ENCODE data around the gene PEX3. TPM values are rescaled to one million over a fixed set of nuclear protein-coding genes. Genes with fewer than 3 reads are reported as not detected.

Gene PEX3
- total and polyA plus RNA-seq, 10 of the 15 experiments (the other 5 are each of a cell fraction or from before 2014, with no cell fraction given): 18.6 to 70.7 (median 38.6) TPM

DNA sequence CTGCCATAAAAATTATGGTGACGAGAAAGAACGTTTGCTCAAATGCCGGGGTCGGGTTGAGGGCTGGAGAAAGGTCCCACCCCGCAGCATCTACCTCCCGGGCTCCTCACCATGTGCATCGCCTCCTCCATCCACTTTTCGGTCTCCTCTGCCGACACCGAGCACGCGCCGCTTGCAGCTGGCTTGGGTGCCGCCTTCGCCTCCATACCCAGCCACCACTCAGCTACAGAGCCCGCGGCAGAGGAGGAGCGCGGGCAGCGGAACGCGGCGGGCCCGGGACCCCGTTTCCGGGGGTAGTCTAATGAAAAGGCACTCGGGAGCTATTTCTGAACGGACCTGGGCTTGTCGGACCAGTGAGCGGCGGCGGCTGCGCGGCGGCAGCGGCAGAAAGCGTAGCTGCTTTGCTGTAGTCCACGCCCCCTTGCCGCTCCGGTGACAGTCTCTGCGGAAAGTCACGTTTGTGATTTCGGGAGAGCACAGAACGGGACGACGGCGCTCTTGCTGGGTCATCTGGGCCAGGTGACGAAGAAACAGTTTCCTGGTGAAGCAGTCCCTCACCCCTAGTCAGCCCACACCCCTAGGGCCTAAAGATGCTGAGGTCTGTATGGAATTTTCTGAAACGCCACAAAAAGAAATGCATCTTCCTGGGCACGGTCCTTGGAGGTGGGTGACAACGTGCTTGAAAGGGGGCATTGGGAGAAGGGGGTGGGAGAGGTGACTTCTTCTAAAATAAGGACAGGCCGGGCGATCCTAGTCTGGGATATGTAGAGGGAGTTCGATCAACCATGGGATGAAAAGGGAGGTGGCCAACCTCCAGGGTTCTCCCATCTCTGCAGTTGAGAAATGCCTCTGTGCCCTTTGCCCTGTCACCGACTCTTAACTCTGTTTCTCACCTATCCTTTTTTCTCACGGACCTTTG, at the start of gene PEX3, which contains the start of gene ADAT2 (continued):
- TF ChIP-seq IKZF2 (IDR thresholded peaks at IDR 0.05) (peak; percentile 14 to 35; a peak in 1 of 4 replicates), SMAD5 (IDR thresholded peaks at IDR 0.05; ENCODE audit: low read depth) (peak; percentile 75; the same call in 1 of the 2 replicates), YY1 (IDR thresholded peaks at IDR 0.05; ENCODE audit: low read depth, low read length) (peak; percentile 93), POU2F2 (IDR thresholded peaks at IDR 0.05; ENCODE audit: borderline replicate concordance, low read depth, low read length) (peak; percentile 89; the same call in 2 of the 3 replicates), ETV6 (conservative IDR thresholded peaks at IDR 0.05 in 1 of 2, IDR thresholded peaks at IDR 0.05 in 1 of 2; ENCODE audit: borderline replicate concordance in 1 of 2, low read depth in 1 of 2) (peak in 1 of 2 experiments; percentile 77; a peak in 1 of 4 replicates), SREBF1 (IDR thresholded peaks at IDR 0.05; ENCODE audit: low read length) (no peak; the same call in 1 of the 2 replicates), HDAC2 (IDR thresholded peaks at IDR 0.05) (no peak), HDGF (IDR thresholded peaks at IDR 0.05) (peak; percentile 40; the same call in 1 of the 2 replicates), ZNF622 (IDR thresholded peaks at IDR 0.05) (no peak), RBBP5 (conservative IDR thresholded peaks at IDR 0.05) (peak; percentile 63; the same call in 1 of the 2 replicates), SMC3 (IDR thresholded peaks at IDR 0.05; ENCODE audit: borderline replicate concordance, low read length) (peak; percentile 5; the same call in 1 of the 2 replicates), SMAD1 (IDR thresholded peaks at IDR 0.05; ENCODE audit: low read depth, partially characterized antibody) (no peak), NR2C1 (IDR thresholded peaks at IDR 0.05) (peak; percentile 61), MLLT1 (IDR thresholded peaks at IDR 0.05) (peak; percentile 61; the same call in 1 of the 2 replicates), KAT2A (conservative IDR thresholded peaks at IDR 0.05; ENCODE audit: control insufficient read depth, low read depth, low read length) (no peak), SIX5 (IDR thresholded peaks at IDR 0.05; ENCODE audit: low read depth, low read length, severe bottlenecking) (peak; percentile 75), CREB1 (IDR thresholded peaks at IDR 0.05; ENCODE audit: low read depth) (peak; percentile 90)
- TF ChIP-seq, protein P1, sequence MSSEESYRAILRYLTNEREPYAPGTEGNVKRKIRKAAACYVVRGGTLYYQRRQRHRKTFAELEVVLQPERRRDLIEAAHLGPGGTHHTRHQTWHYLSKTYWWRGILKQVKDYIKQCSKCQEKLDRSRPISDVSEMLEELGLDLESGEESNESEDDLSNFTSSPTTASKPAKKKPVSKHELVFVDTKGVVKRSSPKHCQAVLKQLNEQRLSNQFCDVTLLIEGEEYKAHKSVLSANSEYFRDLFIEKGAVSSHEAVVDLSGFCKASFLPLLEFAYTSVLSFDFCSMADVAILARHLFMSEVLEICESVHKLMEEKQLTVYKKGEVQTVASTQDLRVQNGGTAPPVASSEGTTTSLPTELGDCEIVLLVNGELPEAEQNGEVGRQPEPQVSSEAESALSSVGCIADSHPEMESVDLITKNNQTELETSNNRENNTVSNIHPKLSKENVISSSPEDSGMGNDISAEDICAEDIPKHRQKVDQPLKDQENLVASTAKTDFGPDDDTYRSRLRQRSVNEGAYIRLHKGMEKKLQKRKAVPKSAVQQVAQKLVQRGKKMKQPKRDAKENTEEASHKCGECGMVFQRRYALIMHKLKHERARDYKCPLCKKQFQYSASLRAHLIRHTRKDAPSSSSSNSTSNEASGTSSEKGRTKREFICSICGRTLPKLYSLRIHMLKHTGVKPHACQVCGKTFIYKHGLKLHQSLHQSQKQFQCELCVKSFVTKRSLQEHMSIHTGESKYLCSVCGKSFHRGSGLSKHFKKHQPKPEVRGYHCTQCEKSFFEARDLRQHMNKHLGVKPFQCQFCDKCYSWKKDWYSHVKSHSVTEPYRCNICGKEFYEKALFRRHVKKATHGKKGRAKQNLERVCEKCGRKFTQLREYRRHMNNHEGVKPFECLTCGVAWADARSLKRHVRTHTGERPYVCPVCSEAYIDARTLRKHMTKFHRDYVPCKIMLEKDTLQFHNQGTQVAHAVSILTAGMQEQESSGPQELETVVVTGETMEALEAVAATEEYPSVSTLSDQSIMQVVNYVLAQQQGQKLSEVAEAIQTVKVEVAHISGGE (CRISPR knock-in tag; IDR thresholded peaks at IDR 0.05): peak; percentile 98
- TF ChIP-seq, protein P2, sequence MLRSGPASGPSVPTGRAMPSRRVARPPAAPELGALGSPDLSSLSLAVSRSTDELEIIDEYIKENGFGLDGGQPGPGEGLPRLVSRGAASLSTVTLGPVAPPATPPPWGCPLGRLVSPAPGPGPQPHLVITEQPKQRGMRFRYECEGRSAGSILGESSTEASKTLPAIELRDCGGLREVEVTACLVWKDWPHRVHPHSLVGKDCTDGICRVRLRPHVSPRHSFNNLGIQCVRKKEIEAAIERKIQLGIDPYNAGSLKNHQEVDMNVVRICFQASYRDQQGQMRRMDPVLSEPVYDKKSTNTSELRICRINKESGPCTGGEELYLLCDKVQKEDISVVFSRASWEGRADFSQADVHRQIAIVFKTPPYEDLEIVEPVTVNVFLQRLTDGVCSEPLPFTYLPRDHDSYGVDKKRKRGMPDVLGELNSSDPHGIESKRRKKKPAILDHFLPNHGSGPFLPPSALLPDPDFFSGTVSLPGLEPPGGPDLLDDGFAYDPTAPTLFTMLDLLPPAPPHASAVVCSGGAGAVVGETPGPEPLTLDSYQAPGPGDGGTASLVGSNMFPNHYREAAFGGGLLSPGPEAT (IDR thresholded peaks at IDR 0.05; ENCODE audit: low read depth): peak; percentile 96
- TF ChIP-seq, protein P3, sequence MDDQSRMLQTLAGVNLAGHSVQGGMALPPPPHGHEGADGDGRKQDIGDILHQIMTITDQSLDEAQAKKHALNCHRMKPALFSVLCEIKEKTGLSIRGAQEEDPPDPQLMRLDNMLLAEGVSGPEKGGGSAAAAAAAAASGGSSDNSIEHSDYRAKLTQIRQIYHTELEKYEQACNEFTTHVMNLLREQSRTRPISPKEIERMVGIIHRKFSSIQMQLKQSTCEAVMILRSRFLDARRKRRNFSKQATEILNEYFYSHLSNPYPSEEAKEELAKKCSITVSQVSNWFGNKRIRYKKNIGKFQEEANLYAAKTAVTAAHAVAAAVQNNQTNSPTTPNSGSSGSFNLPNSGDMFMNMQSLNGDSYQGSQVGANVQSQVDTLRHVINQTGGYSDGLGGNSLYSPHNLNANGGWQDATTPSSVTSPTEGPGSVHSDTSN (IDR thresholded peaks at IDR 0.05; ENCODE audit: insufficient replicate concordance, low read depth, low read length): no peak
- TF ChIP-seq, protein P4, sequence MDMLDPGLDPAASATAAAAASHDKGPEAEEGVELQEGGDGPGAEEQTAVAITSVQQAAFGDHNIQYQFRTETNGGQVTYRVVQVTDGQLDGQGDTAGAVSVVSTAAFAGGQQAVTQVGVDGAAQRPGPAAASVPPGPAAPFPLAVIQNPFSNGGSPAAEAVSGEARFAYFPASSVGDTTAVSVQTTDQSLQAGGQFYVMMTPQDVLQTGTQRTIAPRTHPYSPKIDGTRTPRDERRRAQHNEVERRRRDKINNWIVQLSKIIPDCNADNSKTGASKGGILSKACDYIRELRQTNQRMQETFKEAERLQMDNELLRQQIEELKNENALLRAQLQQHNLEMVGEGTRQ (IDR thresholded peaks at IDR 0.05; ENCODE audit: borderline replicate concordance, low read depth, low read length): no peak
